Hematopoietic multipotent progenitor cell treated with erythropoietin and hydrocortisone succinate and interleukin-3 and kit ligand, for 6 days (in vitro differentiated cells): ENCODE measurements around the gene MINDY4.
A peak's percentile ranks its signal among the peaks of the same experiment; 100 is the strongest.

Experiments
- DNase-seq: peaks from one replicate; pipeline ENCODE4 v3.0.0-alpha.2; 2015

MINDY4 gene

GRCh38 chr7:30743371-30744074 lies 27.7 kb upstream of the MINDY4 start:
- peak; percentile 44 for DNase-seq

DNA sequence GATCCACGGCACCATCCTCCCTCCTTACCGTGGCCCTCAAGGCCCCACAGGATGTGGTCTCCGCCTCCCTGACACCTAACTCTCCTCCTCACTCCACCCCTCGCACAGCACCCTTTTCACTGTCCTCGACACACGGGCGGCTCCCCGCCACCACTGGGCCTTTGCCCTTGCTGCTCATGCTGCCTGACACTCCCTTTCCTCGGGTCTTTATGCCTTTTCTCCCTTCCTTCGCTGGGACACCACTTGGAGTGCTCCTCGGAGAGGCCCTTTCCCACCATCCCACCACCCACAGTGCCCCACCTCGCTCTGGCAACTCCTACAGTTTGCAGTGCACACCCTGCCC lies 27.2 kb upstream of the MINDY4 start:
- no peak for DNase-seq

DNA sequence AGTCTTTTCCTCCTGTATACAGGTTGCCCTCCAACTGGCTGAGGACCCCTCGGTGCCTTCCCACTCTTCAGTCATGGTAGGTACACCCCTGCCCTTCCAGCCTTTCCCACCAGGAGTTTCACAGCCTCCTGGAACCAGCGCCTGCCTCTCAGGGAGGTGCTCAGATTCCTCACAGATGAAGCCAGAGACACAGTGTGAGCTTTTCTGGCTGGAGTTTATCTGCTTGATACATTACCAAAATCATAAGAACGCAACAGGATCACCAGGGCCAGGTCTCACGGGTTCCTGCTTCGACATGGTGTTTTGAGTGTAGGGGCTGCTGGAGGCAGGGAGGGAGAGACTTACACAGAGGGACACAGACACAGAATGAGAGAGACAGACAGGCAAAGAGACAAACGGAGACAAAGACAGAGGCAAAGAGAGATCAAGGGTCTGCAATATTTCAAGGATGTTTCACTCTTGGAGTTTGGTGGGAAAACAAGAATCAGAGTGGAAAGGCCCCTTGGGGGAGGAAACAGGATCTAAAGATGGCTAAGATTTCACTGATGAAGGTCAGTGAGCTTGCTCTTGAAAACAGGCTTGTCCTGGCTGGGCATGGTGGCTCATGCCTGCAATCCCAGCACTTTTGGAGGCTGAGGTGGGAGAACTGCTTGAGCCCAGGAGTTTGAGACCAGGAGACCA lies 25.8 kb upstream of the MINDY4 start:
- DNase-seq: no peak

- no peak for DNase-seq
These were observed 21.2 kb upstream of the MINDY4 start for GRCh38 chr7:30750010-30750409.

GRCh38 chr7:30750683-30751650 lies 20.2 kb upstream of the MINDY4 start:
- no peak for DNase-seq

DNA sequence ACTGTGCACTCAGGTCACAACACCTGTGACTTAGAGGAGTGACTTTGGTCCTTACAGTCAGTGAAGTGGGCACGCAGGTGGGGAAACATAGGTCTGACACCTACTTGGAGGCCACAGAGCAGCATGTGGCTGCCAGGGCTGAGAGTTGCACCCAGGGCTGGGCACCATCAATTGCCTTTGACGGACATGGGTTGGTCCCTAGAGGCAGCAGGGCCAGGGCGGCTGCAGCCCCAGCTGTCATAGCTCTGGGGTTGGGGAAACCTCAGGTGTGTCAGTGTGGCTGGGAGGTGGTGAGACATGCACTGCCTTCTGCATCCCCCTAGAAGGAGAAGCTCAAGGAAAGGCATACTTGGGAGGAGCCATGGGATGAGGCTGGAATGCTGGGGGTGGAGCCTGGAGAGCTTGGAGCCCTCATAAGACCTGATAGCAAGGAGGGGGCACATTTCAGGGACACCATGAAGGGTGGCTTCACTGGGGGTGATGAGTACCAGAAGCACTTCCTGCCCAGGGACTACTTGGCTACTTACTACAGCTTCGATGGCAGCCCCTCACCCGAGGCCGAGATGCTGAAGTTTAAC lies 19.4 kb upstream of the MINDY4 start, which contains the start of gene INMT:
Gene INMT (plus strand): TSS at position 440 of the 578 bp plus-strand sequence. CDS start 16 bp downstream, at position 456.
- no peak for DNase-seq

DNA sequence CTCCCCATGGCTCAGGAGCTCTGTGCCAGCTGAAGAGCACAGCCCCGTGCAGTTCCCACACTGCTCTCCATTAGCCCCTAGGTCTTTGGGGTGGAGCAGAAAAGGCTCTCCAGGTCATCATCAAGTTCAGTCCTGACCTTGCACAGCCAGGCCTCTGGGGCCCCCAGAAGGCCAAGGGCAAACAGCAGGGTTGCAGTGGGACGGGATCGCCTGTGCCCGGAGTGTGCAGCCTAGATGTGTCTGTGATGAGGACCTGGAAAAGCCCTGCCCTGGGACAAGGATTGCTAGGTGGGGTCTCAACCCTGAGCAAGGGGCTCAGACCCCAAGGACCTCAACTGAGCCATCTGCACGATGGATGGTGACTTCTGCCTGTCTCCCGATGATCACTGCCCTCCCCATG lies 18.7 kb upstream of the MINDY4 start:
- DNase-seq: no peak

DNA sequence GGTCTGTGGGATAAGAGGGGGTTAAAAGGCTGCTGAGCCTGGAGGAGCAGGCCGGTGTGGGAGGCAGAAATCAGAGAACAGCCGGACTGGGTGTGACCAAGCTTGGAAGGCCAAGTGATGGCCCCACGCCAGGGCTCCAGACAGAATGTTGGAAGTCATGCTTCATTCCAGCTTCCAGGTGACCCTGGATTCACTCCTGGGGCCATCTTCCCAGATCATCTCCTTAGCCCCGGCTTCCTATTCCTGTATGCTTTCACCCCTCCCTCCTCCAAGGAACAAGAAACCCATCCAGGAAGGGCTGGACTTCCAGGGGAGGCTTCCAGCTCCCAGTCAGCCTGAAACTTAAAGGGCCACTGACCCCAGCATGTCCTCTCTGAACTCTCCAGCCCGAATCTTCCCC lies 18.2 kb upstream of the MINDY4 start:
- DNase-seq: no peak

DNA sequence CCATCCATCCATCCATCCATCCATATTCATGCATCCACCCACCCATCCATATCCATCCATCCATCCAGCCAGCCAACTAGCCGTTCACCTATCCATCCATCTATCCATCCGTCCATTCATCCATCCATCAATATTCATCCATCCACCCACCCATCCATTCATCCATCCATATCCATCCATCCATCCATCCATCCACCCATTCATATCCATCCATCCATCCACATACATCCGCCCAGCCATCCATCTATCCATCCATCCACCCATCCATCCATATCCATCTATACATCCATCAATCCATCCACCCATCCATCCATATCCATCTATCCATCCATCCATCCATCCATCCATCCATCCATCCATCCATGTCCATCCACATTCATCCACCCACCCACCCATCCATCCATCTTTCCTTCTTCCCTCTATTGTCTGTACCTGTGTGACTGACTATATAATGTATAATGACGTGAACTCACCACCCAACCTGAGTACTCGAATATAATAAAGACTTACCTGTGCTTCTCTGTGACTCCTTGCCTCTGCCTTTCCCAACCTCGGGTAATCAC lies 16.8 kb upstream of the MINDY4 start:
- DNase-seq: no peak

DNA sequence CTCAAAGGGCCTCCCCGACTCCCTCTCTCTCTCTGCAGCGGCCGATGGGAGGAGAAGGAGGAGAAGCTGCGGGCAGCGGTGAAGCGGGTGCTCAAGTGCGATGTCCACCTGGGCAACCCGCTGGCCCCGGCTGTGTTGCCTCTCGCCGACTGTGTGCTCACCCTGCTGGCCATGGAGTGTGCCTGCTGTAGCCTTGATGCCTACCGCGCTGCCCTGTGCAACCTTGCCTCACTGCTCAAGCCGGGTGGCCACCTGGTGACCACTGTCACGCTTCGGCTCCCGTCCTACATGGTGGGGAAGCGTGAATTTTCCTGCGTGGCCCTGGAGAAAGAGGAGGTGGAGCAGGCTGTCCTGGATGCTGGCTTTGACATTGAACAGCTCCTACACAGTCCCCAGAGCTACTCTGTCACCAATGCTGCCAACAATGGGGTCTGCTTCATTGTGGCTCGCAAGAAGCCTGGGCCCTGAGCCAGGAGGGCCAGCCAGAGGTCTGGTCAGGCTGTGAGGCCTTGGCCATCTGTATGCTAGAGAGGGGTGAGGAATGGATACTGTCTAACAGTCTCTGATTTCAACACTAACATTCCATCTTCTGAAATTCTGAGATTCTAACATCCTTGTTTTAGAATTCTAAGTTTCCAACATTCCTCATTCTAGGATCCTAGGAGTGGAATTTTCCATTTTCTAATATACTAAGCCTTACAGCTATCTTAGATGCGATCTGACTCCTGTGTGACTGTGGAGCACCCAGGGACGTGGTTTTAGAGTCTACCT lies 15.6 kb upstream of the MINDY4 start:
- no peak for DNase-seq

GRCh38 chr7:30757342-30757692 lies 13.9 kb upstream of the MINDY4 start:
- no peak for DNase-seq

DNA sequence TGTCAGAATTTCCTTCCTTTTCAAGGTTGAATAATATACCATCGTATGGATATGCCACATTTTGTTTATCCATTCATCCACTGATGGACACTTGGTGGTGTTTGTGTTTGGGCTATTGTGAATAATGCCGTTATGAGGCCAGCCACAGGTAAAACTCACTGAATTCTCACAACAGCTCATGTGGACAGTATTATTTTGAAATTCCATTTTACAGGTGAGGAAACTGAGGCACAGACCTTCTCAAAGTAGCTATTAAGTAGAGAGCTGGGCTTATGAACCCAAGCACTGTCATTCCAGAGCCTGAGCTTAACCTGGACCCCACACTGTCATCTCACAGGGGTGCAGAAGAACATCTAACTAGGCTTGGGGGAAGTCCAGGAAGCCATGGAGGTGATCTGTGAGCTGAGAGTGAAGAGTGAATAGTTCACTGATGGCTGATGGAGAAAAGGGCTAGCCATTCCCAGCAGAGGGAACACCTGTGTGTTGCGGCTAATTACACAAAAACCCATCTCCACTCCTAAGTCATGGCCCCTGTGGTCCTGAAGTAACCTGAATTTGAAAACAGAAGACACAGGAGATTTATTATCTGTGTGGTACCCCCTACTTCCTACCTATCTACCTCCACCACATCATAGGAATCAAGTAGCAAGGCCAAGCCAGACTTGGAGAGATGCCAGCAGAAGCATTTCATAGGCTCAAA lies 10.6 kb upstream of the MINDY4 start:
- peak; percentile 28 for DNase-seq

DNA sequence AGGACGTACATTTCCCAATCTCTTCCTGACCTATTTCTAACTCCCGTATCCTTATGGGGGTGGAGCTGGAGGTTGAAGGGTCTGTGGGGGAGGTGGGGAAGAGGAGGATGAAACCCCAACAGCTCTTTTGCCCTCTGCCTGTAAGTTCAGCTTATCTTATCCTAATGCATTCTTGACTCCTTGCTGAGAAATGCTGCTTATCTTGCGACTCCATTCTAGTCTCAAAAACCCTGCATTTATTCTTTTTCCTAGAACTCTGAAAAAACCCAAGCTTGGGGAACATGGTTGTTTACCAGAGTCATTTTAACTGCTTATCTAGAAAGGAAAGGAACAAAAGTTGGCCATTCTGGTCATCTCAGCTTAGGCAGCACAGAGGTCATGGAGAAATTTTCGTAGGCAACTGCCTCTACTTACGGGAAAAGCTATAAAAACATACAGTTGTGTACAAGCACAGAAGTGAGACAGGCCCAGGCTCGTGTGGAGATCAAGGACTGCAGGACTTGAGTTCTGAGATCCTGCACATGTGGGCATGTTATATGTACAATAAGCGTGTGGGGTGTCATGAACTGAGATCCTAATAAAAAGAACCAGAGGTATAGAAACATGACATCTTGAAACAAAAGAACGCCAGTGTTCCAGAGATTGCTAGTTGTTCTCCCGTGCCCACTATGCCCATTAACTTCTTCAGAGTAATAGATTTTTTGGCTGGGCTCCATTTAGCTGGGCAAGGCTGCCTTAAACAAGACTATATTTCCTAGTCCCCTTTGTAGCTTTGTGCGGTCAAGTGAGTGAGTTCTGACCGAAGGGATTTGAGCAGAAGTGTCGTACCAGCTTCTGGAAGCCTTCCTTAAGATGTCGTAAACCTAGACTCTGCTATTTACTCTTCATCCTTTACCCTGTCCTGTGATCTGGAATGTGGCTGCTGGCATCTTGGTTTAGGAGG lies 9.7 kb upstream of the MINDY4 start:
- peak; percentile 95 for DNase-seq

DNA sequence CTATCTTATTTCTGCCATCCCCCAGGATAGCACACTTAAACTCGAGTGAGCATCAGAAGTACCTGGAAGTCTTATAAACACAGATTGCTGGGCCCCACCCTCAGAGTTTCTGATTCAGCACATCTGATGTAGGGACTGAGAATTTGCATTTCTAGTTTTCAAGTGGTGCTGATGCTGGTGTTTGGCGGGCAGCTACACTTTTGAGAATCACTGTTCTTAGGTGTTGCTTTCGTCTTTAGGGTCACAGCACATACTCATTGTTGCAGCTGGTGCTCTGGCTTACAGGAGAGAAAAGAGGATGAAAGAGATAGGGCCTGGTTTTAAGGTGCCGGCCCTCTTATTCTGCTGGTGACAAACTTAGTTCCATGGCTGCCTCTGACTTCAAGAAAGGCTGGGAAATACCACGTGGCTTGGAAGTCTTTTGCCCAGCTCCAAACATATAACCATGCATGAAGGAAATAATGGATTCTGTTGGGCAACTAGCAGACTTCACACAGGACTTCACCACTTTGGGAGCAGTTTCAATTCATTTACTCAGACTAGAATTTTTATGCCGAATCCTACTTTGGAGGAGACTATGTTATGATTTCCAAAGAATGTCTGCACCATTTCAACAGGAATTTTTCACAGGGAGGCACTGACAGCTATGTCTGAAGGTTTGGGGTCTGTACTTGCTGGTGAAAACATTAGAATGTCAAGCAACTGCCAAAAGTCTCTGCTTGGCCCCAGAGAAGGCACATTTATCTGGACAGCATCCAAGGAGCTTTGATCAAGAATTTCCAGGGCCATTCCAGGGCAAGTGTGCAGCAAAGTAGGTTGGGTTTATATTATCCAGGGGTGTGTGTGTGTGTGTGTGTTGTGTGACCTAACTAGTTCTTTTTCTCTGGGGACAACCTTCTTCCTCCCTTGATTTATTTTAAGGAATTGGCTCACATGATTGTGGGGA lies 6.9 kb upstream of the MINDY4 start:
- DNase-seq: peak; percentile 44

GRCh38 chr7:30765408-30765807 lies 5.8 kb upstream of the MINDY4 start:
- DNase-seq: no peak

GRCh38 chr7:30770845-30771173 lies 408 bp upstream of the MINDY4 start:
- DNase-seq: no peak

- peak; percentile 55 for DNase-seq
These were observed 736 bp downstream of the MINDY4 start for GRCh38 chr7:30771880-30772425.

DNA sequence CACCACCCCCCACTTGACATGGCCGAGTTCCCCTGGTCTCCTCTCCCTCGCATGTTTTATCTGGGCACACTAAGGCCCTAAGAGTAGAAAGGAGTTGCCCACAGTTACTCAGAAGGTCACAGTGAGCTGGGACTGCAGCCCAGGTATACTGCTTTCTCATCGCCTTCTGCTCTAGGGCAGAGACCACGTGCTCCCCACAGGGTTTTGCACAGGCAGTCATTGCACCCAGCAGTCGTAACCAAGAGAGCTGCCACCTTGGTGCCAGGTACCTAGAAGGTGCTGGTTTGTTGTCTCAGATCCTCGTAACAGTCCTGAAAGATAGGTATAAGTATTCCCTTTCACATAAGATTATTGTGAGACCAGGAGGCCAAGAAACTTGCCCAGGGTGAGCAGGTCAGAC lies 1.8 kb downstream of the MINDY4 start:
- DNase-seq: no peak

DNA sequence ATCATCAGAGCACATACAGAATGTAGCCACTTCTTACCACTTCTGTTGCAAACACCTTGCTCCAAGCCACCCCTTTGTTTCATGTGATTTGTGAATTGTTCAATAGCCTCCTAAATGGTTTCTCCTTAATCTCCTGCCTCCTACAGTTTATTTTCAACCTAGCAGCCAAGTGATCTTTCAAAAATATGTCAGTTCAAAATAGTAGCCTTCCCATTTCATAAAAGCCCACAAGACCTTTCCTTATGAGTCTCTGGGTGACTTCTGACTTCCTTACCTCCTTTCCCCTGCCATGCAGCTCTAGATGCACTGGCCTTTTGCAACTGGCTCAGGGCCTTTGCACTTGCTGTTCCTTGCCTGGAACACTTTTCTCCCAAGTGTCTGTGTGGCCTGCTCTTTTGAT lies 4.8 kb downstream of the MINDY4 start:
- DNase-seq: no peak
